Adrenal gland (tissue), 12 donors: ENCODE results near the gene CFAP141. TPM values are rescaled to one million over a fixed set of nuclear protein-coding genes. Genes with fewer than 3 reads are reported as not detected.
A peak's percentile ranks its signal among the peaks of the same experiment; 100 is the strongest.

Experiments used
- DNase-seq, 7 donors: peaks; one replicate each; pipeline ENCODE4 v3.0.0-alpha.2; 2019 to 2020
- H3K27ac ChIP-seq, 5 donors: fragments of 200-600 bp; sonication (generic) in 4 of 5; 1 replicate in 3 of 5; 2 replicates in 2 of 5; pipeline versions ENCODE4 v1.5.1 to v1.8.0; 2016 to 2020; ENCODE audit warnings: mild to moderate bottlenecking in 1 of 5
- H3K27me3 ChIP-seq: fragments of 200-600 bp; 2 replicates; pipeline ENCODE4 v1.8.0; 2021
- H3K36me3 ChIP-seq, 2 donors: fragments of 200-600 bp; replicated peaks in 1 of 2; 1 replicate in 1 of 2; 2 replicates in 1 of 2; pipeline versions ENCODE4 v1.5.1 to v1.8.0; 2018 to 2022
- H3K4me1 ChIP-seq, 2 donors: fragments of 200-600 bp; replicated peaks in 1 of 2; 1 replicate in 1 of 2; 2 replicates in 1 of 2; pipeline versions ENCODE4 v1.5.1 to v1.8.0; 2018 to 2021
- H3K4me3 ChIP-seq, 4 donors: fragments of 200-600 bp; sonication (generic) in 3 of 4; one replicate each; pipeline ENCODE4 v1.5.1; 2016 to 2018
- H3K9me3 ChIP-seq, 3 donors: fragments of 200-600 bp; sonication (generic) in 1 of 3; replicated peaks in 1 of 3; 1 replicate in 2 of 3; 2 replicates in 1 of 3; pipeline versions ENCODE4 v1.5.1 to v1.8.0; 2016 to 2021
- CTCF ChIP-seq, 6 experiments: fragments of 450-650 bp in 4 of 6; fragments of 200-600 bp in 2 of 6; sonication (generic) in 1 of 6; IDR thresholded peaks; 1 replicate in 5 of 6; 2 replicates in 1 of 6; pipeline versions ENCODE4 v1.5.1 to v1.8.0; 2016 to 2021; ENCODE audit warnings: antibody characterized with exemption in 6 of 6, mild to moderate bottlenecking in 2 of 6, moderate library complexity in 1 of 6
- POLR2A ChIP-seq, 2 donors: fragments of 450-650 bp; IDR thresholded peaks; one replicate each; pipeline ENCODE4 v1.6.1; 2017; ENCODE audit warnings: antibody characterized with exemption in 2 of 2, mild to moderate bottlenecking in 2 of 2, moderate library complexity in 1 of 2
- WGBS, 4 donors: extraction: QIAGEN DNeasy Blood & Tissue Kit in 2 of 4; methylation state at CpG; one replicate each; pipeline versions ENCODE4 v1.1.5 to v1.1.7; 2013 to 2017; 5-methylcytosine and 5-hydroxymethylcytosine counted together
- intact Hi-C, 2 donors: fragments of 100-400 bp; cut with DNase I; formaldehyde crosslinking; loops; one replicate each; pipeline versions ENCODE4 v1.14.1 to v1.15.0; 2022 to 2023
- microRNA counts, 2 donors: library from miRNA; unstranded; fragments of <30 nt; microRNA quantifications; one replicate each; lab custom pipeline; 2016
- microRNA-seq, 3 donors: library from miRNA; unstranded; fragments of <30 nt; microRNA quantifications; one replicate each; pipeline ENCODE4, GENCODE V29; 2017 to 2020
- polyA plus RNA-seq, 3 donors: library from polyadenylated mRNA; stranded (reverse); fragments of 200-250 nt in 2 of 3; fragments of 350-450 nt in 1 of 3; fragmentation: Illumina TruSeq in 1 of 3; extraction: RNeasy Lipid Tissue Mini Kit (QIAGEN cat#74804) in 1 of 3; gene quantifications; one replicate each; pipeline ENCODE4 v1.2.3, GENCODE V29; 2013 to 2014
- small RNA-seq, 2 donors: library from RNA; depleted of rRNA; stranded (forward); fragments of <200 nt; gene quantifications; one replicate each; pipeline ENCODE3, GENCODE V24; 2016
- total RNA-seq, 9 donors: library from RNA; depleted of rRNA in 4 of 9; stranded (reverse); fragments of >200 nt in 4 of 9; fragments of 120-200 nt in 1 of 9; fragmentation: NEBNext Ultra II Directional in 1 of 9; extraction: Animal tissue kit (Norgen Biotek cat#: 25700) in 1 of 9; gene quantifications; one replicate each; pipeline versions ENCODE4 v1.1.0 to v1.2.4, GENCODE V29; 2013 to 2023
- donor health status: healthy with polysubstance abuse.
- donor health status: Bipolar disorder and iron deficiency.
- donor health status: DM: yes; HTN: yes; CAD: no.
- donor health status: DM: no; HTN: no; CAD: no.
- donor health status: DM: no; HTN: no; CAD: no.
- donor health status: DM: yes; HTN: yes; CAD: no.

The CFAP141 gene
- total and polyA plus RNA-seq, 12 donors = 0.51 TPM; not detected in 11

- TF ChIP-seq POLR2A (IDR thresholded peaks at IDR 0.05) = no peak
- no peak for TF ChIP-seq CTCF (IDR thresholded peaks at IDR 0.05)
- no peaks in the 10 kb centered on the region for H3K27me3 ChIP-seq
- WGBS, 4 donors = 86 to 93% (median 87%) methylated on average over 29 of the region's 29 CpGs
- intact Hi-C loops = no loop called here
- peaks cover 0 to 27% of the 10 kb centered on the region in 2 donors for H3K36me3 ChIP-seq
- no peak within 1 kb of the TSS for H3K4me3 ChIP-seq
- H3K9me3 ChIP-seq = no peaks in the 10 kb centered on the region
- DNase-seq = peak in 3 of 7 donors; percentile 21 to 67 (median 44)
- peaks cover 17 to 35% of the 10 kb centered on the region in 2 donors for H3K4me1 ChIP-seq
- peak within 1 kb of the TSS in 3 of 5 donors; percentile 5 to 81 (median 61) for H3K27ac ChIP-seq
Measured at GRCh38 chr1:154154534-154155191, 51.5 kb downstream of the CFAP141 start, which contains the start of gene NUP210L. NUP210L (minus strand) TSS chr1:154155073.

- Histone ChIP-seq H3K9me3 (no peaks in the 10 kb centered on the region), H3K4me1 (peaks cover 17 to 35% of the 10 kb centered on the region in 2 donors), H3K27me3 (no peaks in the 10 kb centered on the region), H3K4me3 (no peak overlapping the region), H3K36me3 (peaks cover 0 to 20% of the 10 kb centered on the region in 2 donors), H3K27ac (peak overlapping the region in 2 of 5 donors; percentile 61 to 81)
- no peak for TF ChIP-seq CTCF (IDR thresholded peaks at IDR 0.05)
- TF ChIP-seq POLR2A (IDR thresholded peaks at IDR 0.05) = no peak
- intact Hi-C loops = no loop called here
- 93 to 99% (median 97%) methylated on average over 6 of the region's 6 CpGs for WGBS, 4 donors
- no peak for DNase-seq
Measured at GRCh38 chr1:154154053-154154452, 52.1 kb downstream of the CFAP141 start.

GRCh38 chr1:154151311-154151710, 54.8 kb downstream of the CFAP141 start:
- no peak overlapping the region for H3K4me3 ChIP-seq
- intact Hi-C loops = no loop called here
- no peaks in the 10 kb centered on the region for H3K9me3 ChIP-seq
- H3K4me1 ChIP-seq = peaks cover 5 to 12% of the 10 kb centered on the region in 2 donors
- H3K27me3 ChIP-seq = no peaks in the 10 kb centered on the region
- H3K27ac ChIP-seq = no peak overlapping the region
- TF ChIP-seq CTCF (IDR thresholded peaks at IDR 0.05) = no peak
- no peak for TF ChIP-seq POLR2A (IDR thresholded peaks at IDR 0.05)
- H3K36me3 ChIP-seq = peaks cover 0 to 6% of the 10 kb centered on the region in 2 donors
- no peak for DNase-seq

MicroRNA genes within 50 kb of the gene (microRNA counts, 767-probe panel; counts per million panel counts)
- 0 counts per million in 2 donors for microRNA hsa-miR-190b (lab: Ali Mortazavi, UCI)

Small RNA genes within 50 kb of the gene (microRNA-seq; reads per million reads assigned to microRNA genes)
- gene MIR190B = 8.0 to 19.2 (median 9.9) reads per million in 3 donors

Small RNA genes within 50 kb of the gene (small RNA-seq; reads per million reads assigned to genes)
- gene MIR190B = 0.12 to 0.58 reads per million in 2 donors

Other genes with a start within 250 kb of the CFAP141 start
- 10 to 100 TPM in 8 of 9 donors, 1 to 10 TPM in 1; 8.4 to 53.6 (median 31.7) TPM for gene CRTC2, start 247.7 kb downstream of the CFAP141 start, total RNA-seq
- gene CRTC2, start 247.7 kb downstream of the CFAP141 start, polyA plus RNA-seq = 100 to 1,000 TPM in 1 of 3 donors, 10 to 100 TPM in 2; 27.1 to 138 (median 75.0) TPM
- 100 to 1,000 TPM in 8 of 9 donors, 10 to 100 TPM in 1; 96.5 to 173 (median 115) TPM for gene SLC39A1, start 242.8 kb downstream of the CFAP141 start, total RNA-seq
- 10 to 100 TPM; 29.1 to 85.1 (median 63.9) TPM for gene SLC39A1, start 242.8 kb downstream of the CFAP141 start, polyA plus RNA-seq
- 10 to 100 TPM in 8 of 9 donors, 1 to 10 TPM in 1; 5.1 to 16.7 (median 15.1) TPM for gene CREB3L4, start 238.4 kb downstream of the CFAP141 start, total RNA-seq
- gene CREB3L4, start 238.4 kb downstream of the CFAP141 start, polyA plus RNA-seq = 10 to 100 TPM in 2 of 3 donors, 1 to 10 TPM in 1; 6.3 to 21.8 (median 19.0) TPM
- 100 to 1,000 TPM; 103 to 327 (median 141) TPM for gene JTB, start 228.7 kb downstream of the CFAP141 start, total RNA-seq
- gene JTB, start 228.7 kb downstream of the CFAP141 start, polyA plus RNA-seq = 100 to 1,000 TPM in 2 of 3 donors, 10 to 100 TPM in 1; 68.3 to 144 (median 140) TPM
- 100 to 1,000 TPM in 4 of 9 donors, 10 to 100 TPM in 5; 22.9 to 165 (median 86.7) TPM for gene RAB13, start 220.0 kb downstream of the CFAP141 start, total RNA-seq
- 100 to 1,000 TPM; 152 to 328 (median 275) TPM for gene RAB13, start 220.0 kb downstream of the CFAP141 start, polyA plus RNA-seq
- gene RPS27, start 215.6 kb downstream of the CFAP141 start, total RNA-seq = 1,000 to 10,000 TPM in 8 of 9 donors, 100 to 1,000 TPM in 1; 943 to 3,069 (median 1,594) TPM
- 1,000 to 10,000 TPM; 3,330 to 6,436 (median 4,487) TPM for gene RPS27, start 215.6 kb downstream of the CFAP141 start, polyA plus RNA-seq
- under 1 TPM in 4 of 9 donors, not detected in 5; 0.04 to 0.07 (median 0.06) TPM for gene NUP210L, start 51.3 kb downstream of the CFAP141 start, total RNA-seq
- under 1 TPM in 1 of 3 donors, not detected in 2; 0.03 TPM for gene NUP210L, start 51.3 kb downstream of the CFAP141 start, polyA plus RNA-seq
- gene TPM3, start 14.2 kb downstream of the CFAP141 start, total RNA-seq = 100 to 1,000 TPM; 246 to 357 (median 272) TPM
- 100 to 1,000 TPM; 104 to 465 (median 111) TPM for gene TPM3, start 14.2 kb downstream of the CFAP141 start, polyA plus RNA-seq
- gene UBAP2L, start 14.6 kb upstream of the CFAP141 start, total RNA-seq = 100 to 1,000 TPM in 4 of 9 donors, 10 to 100 TPM in 5; 51.0 to 152 (median 78.7) TPM
- 100 to 1,000 TPM in 2 of 3 donors, 10 to 100 TPM in 1; 88.9 to 185 (median 101) TPM for gene UBAP2L, start 14.6 kb upstream of the CFAP141 start, polyA plus RNA-seq
- 100 to 1,000 TPM in 3 of 9 donors, 10 to 100 TPM in 6; 80.7 to 121 (median 98.1) TPM for gene HAX1, start 66.3 kb upstream of the CFAP141 start, total RNA-seq
- gene HAX1, start 66.3 kb upstream of the CFAP141 start, polyA plus RNA-seq = 100 to 1,000 TPM; 180 to 243 (median 182) TPM
- under 1 TPM in 1 of 9 donors, not detected in 8; 0.06 TPM for gene AQP10, start 114.8 kb upstream of the CFAP141 start, total RNA-seq
- not detected for gene AQP10, start 114.8 kb upstream of the CFAP141 start, polyA plus RNA-seq
- gene ATP8B2, start 119.2 kb upstream of the CFAP141 start, total RNA-seq = 10 to 100 TPM; 17.1 to 80.8 (median 26.1) TPM
- gene ATP8B2, start 119.2 kb upstream of the CFAP141 start, polyA plus RNA-seq = 10 to 100 TPM in 2 of 3 donors, 1 to 10 TPM in 1; 9.9 to 15.4 (median 11.6) TPM
- 10 to 100 TPM in 8 of 9 donors, 1 to 10 TPM in 1; 6.5 to 43.0 (median 23.2) TPM for gene IL6R, start 199.0 kb upstream of the CFAP141 start, total RNA-seq
- 1 to 10 TPM; 4.4 to 5.4 (median 5.3) TPM for gene IL6R, start 199.0 kb upstream of the CFAP141 start, polyA plus RNA-seq